H9 (cell line): ENCODE data around the gene NPB. TPM values are rescaled to one million over a fixed set of nuclear protein-coding genes. Genes with fewer than 3 reads are reported as not detected.

Experiments
- DNase-seq: peaks from one replicate; pipeline ENCODE4 v3.0.0-alpha.2; 2017
- H2AFZ ChIP-seq: one replicate; pipeline ENCODE4 v1.6.1; 2013; ENCODE audit warnings: mild to moderate bottlenecking, low read length, control low read depth, moderate library complexity
- H2AK5ac ChIP-seq: 2 replicates; pipeline ENCODE4 v1.6.1; 2013; ENCODE audit warnings: low read length, control low read depth, mixed read lengths; ENCODE audit not compliant: insufficient read length
- H2BK120ac ChIP-seq: one replicate; pipeline ENCODE4 v1.6.1; 2013; ENCODE audit warnings: low read depth, mild to moderate bottlenecking, low read length, control low read depth, inconsistent platforms; ENCODE audit not compliant: poor library complexity, severe bottlenecking
- H2BK12ac ChIP-seq: 2 replicates; pipeline ENCODE4 v1.6.1; 2013; ENCODE audit warnings: low read length, control low read depth, mixed read lengths, low read depth; ENCODE audit not compliant: insufficient read length
- H2BK15ac ChIP-seq: 2 replicates; pipeline ENCODE4 v1.6.1; 2013; ENCODE audit warnings: low read depth, low read length, control low read depth
- H2BK20ac ChIP-seq: one replicate; pipeline ENCODE4 v1.6.1; 2013; ENCODE audit warnings: low read depth, mild to moderate bottlenecking, low read length, control low read depth, inconsistent platforms; ENCODE audit not compliant: poor library complexity, severe bottlenecking
- H2BK5ac ChIP-seq: 2 replicates; pipeline ENCODE4 v1.6.1; 2013; ENCODE audit warnings: low read length, control low read depth, mixed read lengths; ENCODE audit not compliant: insufficient read length
- H3K14ac ChIP-seq: 2 replicates; pipeline ENCODE4 v1.6.1; 2013; ENCODE audit warnings: low read length, control low read depth; ENCODE audit not compliant: insufficient read depth
- H3K18ac ChIP-seq: 2 replicates; pipeline ENCODE4 v1.6.1; 2013; ENCODE audit warnings: low read depth, mild to moderate bottlenecking, mixed read lengths, low read length, control low read depth; ENCODE audit not compliant: insufficient read length
- H3K23ac ChIP-seq: 2 replicates; pipeline ENCODE4 v1.6.1; 2013; ENCODE audit warnings: low read length, control low read depth, mixed read lengths, low read depth; ENCODE audit not compliant: insufficient read length
- H3K23me2 ChIP-seq: 2 replicates; pipeline ENCODE4 v1.6.1; 2013; ENCODE audit warnings: low read depth, mild to moderate bottlenecking, mixed read lengths, low read length, control low read depth; ENCODE audit not compliant: insufficient read length, poor library complexity, severe bottlenecking
- H3K27ac ChIP-seq: 2 replicates; pipeline ENCODE4 v1.5.1; 2013; ENCODE audit warnings: low read length, control low read depth, mixed read lengths, low read depth; ENCODE audit not compliant: insufficient read length
- H3K27me3 ChIP-seq: 2 replicates; pipeline ENCODE4 v1.6.1; 2013; ENCODE audit warnings: low read length, control low read depth, inconsistent platforms; ENCODE audit not compliant: insufficient read depth
- H3K4ac ChIP-seq: 2 replicates; pipeline ENCODE4 v1.6.1; 2013; ENCODE audit warnings: low read depth, mild to moderate bottlenecking, control low read depth, inconsistent platforms, low read length, moderate library complexity
- H3K4me1 ChIP-seq: 2 replicates; pipeline ENCODE4 v1.6.1; 2013; ENCODE audit warnings: low read length, control low read depth, inconsistent platforms; ENCODE audit not compliant: insufficient read depth
- H3K4me2 ChIP-seq: 2 replicates; pipeline ENCODE4 v1.6.1; 2013; ENCODE audit warnings: low read length, control low read depth, mixed read lengths; ENCODE audit not compliant: insufficient read length, insufficient read depth
- H3K56ac ChIP-seq: 2 replicates; pipeline ENCODE4 v1.6.1; 2013; ENCODE audit warnings: low read depth, mild to moderate bottlenecking, mixed read lengths, low read length, control low read depth; ENCODE audit not compliant: insufficient read length
- H3K79me1 ChIP-seq: 2 replicates; pipeline ENCODE4 v1.6.1; 2013; ENCODE audit warnings: low read depth, mild to moderate bottlenecking, moderate library complexity, low read length, control low read depth, inconsistent platforms; ENCODE audit not compliant: insufficient read depth, poor library complexity, severe bottlenecking
- H3K79me2 ChIP-seq: 2 replicates; pipeline ENCODE4 v1.6.1; 2013; ENCODE audit warnings: low read length, control low read depth, inconsistent platforms; ENCODE audit not compliant: insufficient read depth
- H3K9ac ChIP-seq: 2 replicates; pipeline ENCODE4 v1.6.1; 2013; ENCODE audit warnings: low read length, control low read depth, mixed read lengths; ENCODE audit not compliant: insufficient read length; ENCODE audit errors: extremely low read depth
- H3K9me3 ChIP-seq: one replicate; pipeline ENCODE4 v1.6.1; 2013; ENCODE audit warnings: low read depth, low read length, inconsistent platforms; ENCODE audit not compliant: control insufficient read depth
- H3T11ph ChIP-seq: one replicate; pipeline ENCODE4 v1.6.1; 2013; ENCODE audit warnings: mild to moderate bottlenecking, low read length, control low read depth, inconsistent platforms
- H4K20me1 ChIP-seq: one replicate; pipeline ENCODE4 v1.6.1; 2013; ENCODE audit not compliant: control insufficient read depth, insufficient read length, insufficient read depth
- H4K5ac ChIP-seq: 2 replicates; pipeline ENCODE4 v1.6.1; 2013; ENCODE audit warnings: low read depth, mild to moderate bottlenecking, mixed read lengths, low read length, control low read depth; ENCODE audit not compliant: insufficient read length
- H4K8ac ChIP-seq: replicated peaks from 2 replicates; pipeline ENCODE4 v1.6.1; 2013; ENCODE audit warnings: low read length, control low read depth, mixed read lengths, low read depth; ENCODE audit not compliant: insufficient read length
- H4K91ac ChIP-seq: 2 replicates; pipeline ENCODE4 v1.6.1; 2013; ENCODE audit warnings: low read depth, mild to moderate bottlenecking, moderate library complexity, mixed read lengths, low read length, control low read depth; ENCODE audit not compliant: insufficient read length
- H3K27ac Mint-ChIP-seq, 3 experiments: 2 replicates in 2 of 3; 3 replicates in 1 of 3; pipeline ENCODE4 v1.8.0; 2020 to 2021; ENCODE audit warnings: mixed read lengths in 3 of 3, mild to moderate bottlenecking in 1 of 3, moderate library complexity in 1 of 3
- H3K27me3 Mint-ChIP-seq: 2 replicates; pipeline ENCODE4 v1.8.0; 2021; ENCODE audit warnings: low read depth, mild to moderate bottlenecking, moderate library complexity, mixed read lengths
- H3K36me3 Mint-ChIP-seq, 3 experiments: 2 replicates in 2 of 3; 3 replicates in 1 of 3; pipeline ENCODE4 v1.8.0; 2020 to 2021; ENCODE audit warnings: low read depth in 3 of 3, mixed read lengths in 3 of 3; ENCODE audit not compliant: insufficient read depth in 1 of 3
- H3K4me1 Mint-ChIP-seq, 2 experiments: 2 replicates each; pipeline ENCODE4 v1.8.0; 2020; ENCODE audit warnings: mixed read lengths in 2 of 2
- H3K4me3 Mint-ChIP-seq, 2 experiments: 2 replicates in 1 of 2; 3 replicates in 1 of 2; pipeline ENCODE4 v1.8.0; 2020 to 2021; ENCODE audit warnings: mild to moderate bottlenecking in 2 of 2, mixed read lengths in 2 of 2, moderate library complexity in 1 of 2
- H3K9me3 Mint-ChIP-seq, 2 experiments: 2 replicates in 1 of 2; 3 replicates in 1 of 2; pipeline ENCODE4 v1.8.0; 2020; ENCODE audit warnings: mild to moderate bottlenecking in 2 of 2, mixed read lengths in 2 of 2, moderate library complexity in 1 of 2
- WGBS: extraction: QIAGEN DNeasy Blood & Tissue Kit; methylation state at CpG from one replicate; pipeline ENCODE4 v1.1.7; 2013; ENCODE audit warnings: missing lambda C conversion rate, low lambda C conversion rate, mixed read lengths; ENCODE audit not compliant: insufficient read length; ENCODE audit errors: extremely low coverage; 5-methylcytosine and 5-hydroxymethylcytosine counted together
- total RNA-seq: library from RNA; stranded (reverse); gene quantifications from 2 replicates; pipeline ENCODE4 v1.2.1, GENCODE V29; 2021
- TF ChIP-seq, protein P1 (sequence below): fragments of 200-600 bp; sonication (generic); conservative IDR thresholded peaks from 3 replicates; pipeline ENCODE4 v1.8.0; 2021; ENCODE audit warnings: antibody characterized with exemption, mild to moderate bottlenecking

The NPB gene
- total RNA-seq, 1 experiment from 2014 or later = 2.1 TPM

- Mint-ChIP-seq H3K4me1 (peaks cover 23 to 26% of the 10 kb centered on the region in 2 experiments), H3K27me3 (no peaks in the 10 kb centered on the region), H3K4me3 (peak overlapping the region; percentile 80 to 89; a peak in 4 of 5 replicates), H3K27ac (peak overlapping the region; percentile 30 to 88 (median 75); a peak in 4 of 7 replicates), H3K9me3 (no peaks in the 10 kb centered on the region; a peak in 1 of 5 replicates), H3K36me3 (peaks cover 18 to 54% (median 47%) of the 10 kb centered on the region in 3 experiments; a peak in 6 of 7 replicates)
- Histone ChIP-seq H3K79me2 (peaks cover 7% of the 10 kb centered on the region; the same call in 1 of the 2 replicates), H3K23ac (no peak overlapping the region), H4K8ac (no peak overlapping the region), H2AFZ (no peak overlapping the region), H2BK20ac (no peak overlapping the region), H3K56ac (no peak overlapping the region), H3K4me2 (no peak overlapping the region), H3K18ac (no peak overlapping the region), H2BK15ac (no peak overlapping the region), H3K4ac (no peak overlapping the region), H3K27ac (no peak overlapping the region), H2BK5ac (no peak overlapping the region), H3K14ac (no peak overlapping the region), H3K4me1 (no peaks in the 10 kb centered on the region), H2AK5ac (no peak overlapping the region), H2BK12ac (no peak overlapping the region), H4K91ac (no peak overlapping the region), H3T11ph (no peak overlapping the region), H3K27me3 (no peaks in the 10 kb centered on the region), H3K79me1 (peaks cover 3% of the 10 kb centered on the region), H3K23me2 (peaks cover 7% of the 10 kb centered on the region), H3K9me3 (no peaks in the 10 kb centered on the region), H2BK120ac (no peak overlapping the region), H4K20me1 (no peaks in the 10 kb centered on the region), H3K9ac (no peak overlapping the region), H4K5ac (no peak overlapping the region)
- TF ChIP-seq, protein P1, sequence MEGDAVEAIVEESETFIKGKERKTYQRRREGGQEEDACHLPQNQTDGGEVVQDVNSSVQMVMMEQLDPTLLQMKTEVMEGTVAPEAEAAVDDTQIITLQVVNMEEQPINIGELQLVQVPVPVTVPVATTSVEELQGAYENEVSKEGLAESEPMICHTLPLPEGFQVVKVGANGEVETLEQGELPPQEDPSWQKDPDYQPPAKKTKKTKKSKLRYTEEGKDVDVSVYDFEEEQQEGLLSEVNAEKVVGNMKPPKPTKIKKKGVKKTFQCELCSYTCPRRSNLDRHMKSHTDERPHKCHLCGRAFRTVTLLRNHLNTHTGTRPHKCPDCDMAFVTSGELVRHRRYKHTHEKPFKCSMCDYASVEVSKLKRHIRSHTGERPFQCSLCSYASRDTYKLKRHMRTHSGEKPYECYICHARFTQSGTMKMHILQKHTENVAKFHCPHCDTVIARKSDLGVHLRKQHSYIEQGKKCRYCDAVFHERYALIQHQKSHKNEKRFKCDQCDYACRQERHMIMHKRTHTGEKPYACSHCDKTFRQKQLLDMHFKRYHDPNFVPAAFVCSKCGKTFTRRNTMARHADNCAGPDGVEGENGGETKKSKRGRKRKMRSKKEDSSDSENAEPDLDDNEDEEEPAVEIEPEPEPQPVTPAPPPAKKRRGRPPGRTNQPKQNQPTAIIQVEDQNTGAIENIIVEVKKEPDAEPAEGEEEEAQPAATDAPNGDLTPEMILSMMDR = no peak
- DNase-seq = no peak
- no CpG with 5 or more reads among the region's 15 CpGs for WGBS
Measured at GRCh38 chr17:81918832-81919545, 17.0 kb downstream of the NPB start.
